Caco-2 (cell line): ENCODE measurements around the gene ATP6V1F. TPM values are rescaled to one million over a fixed set of nuclear protein-coding genes. Genes with fewer than 3 reads are reported as not detected.

Source experiments
- BruUV-seq: library from RNA; stranded (reverse); fragments of 400-500 nt; replicated peaks from 2 replicates; lab custom pipeline; 2021; lab: Mats Ljungman, UMichigan
- CTCF ChIA-PET: fragments of 300-600 bp; sonication (Branson Sonifier 250); formaldehyde crosslinking; loops from one replicate; lab custom pipeline; 2022; ENCODE audit warnings: antibody characterized with exemption; lab: Charles Lee
- POLR2A ChIA-PET: fragments of 300-600 bp; sonication (Branson Sonifier 250); formaldehyde crosslinking; loops from one replicate; lab custom pipeline; 2022; ENCODE audit warnings: antibody characterized with exemption; lab: Charles Lee
- DNase-seq, 2 experiments: peaks; one replicate each; pipeline versions ENCODE4 v3.0.0 to v3.0.0-alpha.2; 2020 to 2022
- H3K27me3 ChIP-seq: replicated peaks from 2 replicates; pipeline ENCODE4 v1.6.0; 2011; ENCODE audit warnings: low read length; ENCODE audit not compliant: control insufficient read depth, insufficient read depth
- H3K36me3 ChIP-seq: 2 replicates; pipeline ENCODE4 v1.5.1; 2011; ENCODE audit warnings: low read length; ENCODE audit not compliant: control insufficient read depth, insufficient read depth
- H3K4me1 ChIP-seq: fragments of 250-450 bp; sonication (Bioruptor Pico); 2 replicates; pipeline ENCODE4 v1.5.1; 2020; ENCODE audit warnings: mild to moderate bottlenecking
- H3K4me3 ChIP-seq: 2 replicates; pipeline ENCODE4 v1.5.1; 2011; ENCODE audit warnings: low read depth, mild to moderate bottlenecking, control low read depth, low read length
- H3K9me3 ChIP-seq: fragments of 250-450 bp; sonication (Bioruptor Pico); 2 replicates; pipeline ENCODE4 v1.5.1; 2020; ENCODE audit warnings: mild to moderate bottlenecking, moderate library complexity
- H3K27ac Mint-ChIP-seq: one replicate; pipeline ENCODE4 v1.8.0; 2022; ENCODE audit warnings: mixed read lengths; ENCODE audit not compliant: unreplicated experiment
- H3K27me3 Mint-ChIP-seq: one replicate; pipeline ENCODE4 v1.8.0; 2022; ENCODE audit warnings: mixed read lengths; ENCODE audit not compliant: insufficient read depth, unreplicated experiment
- H3K36me3 Mint-ChIP-seq: one replicate; pipeline ENCODE4 v1.8.0; 2022; ENCODE audit warnings: mild to moderate bottlenecking, mixed read lengths; ENCODE audit not compliant: insufficient read depth, unreplicated experiment
- H3K4me1 Mint-ChIP-seq: one replicate; pipeline ENCODE4 v1.8.0; 2022; ENCODE audit warnings: low read depth, mixed read lengths; ENCODE audit not compliant: unreplicated experiment
- H3K4me3 Mint-ChIP-seq: one replicate; pipeline ENCODE4 v1.8.0; 2022; ENCODE audit warnings: mild to moderate bottlenecking, moderate library complexity, mixed read lengths; ENCODE audit not compliant: unreplicated experiment
- H3K9me3 Mint-ChIP-seq: one replicate; pipeline ENCODE4 v1.8.0; 2022; ENCODE audit warnings: mixed read lengths; ENCODE audit not compliant: unreplicated experiment
- intact Hi-C: fragments of 100-400 bp; cut with micrococcal nuclease; formaldehyde crosslinking; loops from one replicate; pipeline ENCODE4 v1.10.0; 2022; ENCODE audit not compliant: unreplicated experiment
- total RNA-seq: library from RNA; stranded (reverse); gene quantifications from 2 replicates; pipeline ENCODE4 v1.2.3, GENCODE V29; 2022
- TF ChIP-seq, protein P1 (sequence below), 2 experiments: fragments of 200-600 bp in 1 of 2; IDR thresholded peaks; 1 replicate in 1 of 2; 2 replicates in 1 of 2; pipeline versions ENCODE4 v1.5.1 to v1.8.0; 2011 to 2022; ENCODE audit warnings: antibody characterized with exemption in 1 of 2, control low read depth in 1 of 2, inconsistent platforms in 1 of 2, low read depth in 1 of 2, low read length in 1 of 2, mild to moderate bottlenecking in 1 of 2, moderate library complexity in 1 of 2; ENCODE audit not compliant: insufficient read depth in 1 of 2, severe bottlenecking in 1 of 2, unreplicated experiment in 1 of 2

The ATP6V1F gene
- total RNA-seq, 1 experiment from 2014 or later = 162 TPM

GRCh38 chr7:128879939-128880746, 17.5 kb downstream of the ATP6V1F start:
- Mint-ChIP-seq H3K27me3 (no peaks in the 10 kb centered on the region), H3K4me3 (no peak overlapping the region), H3K9me3 (no peaks in the 10 kb centered on the region), H3K4me1 (no peaks in the 10 kb centered on the region), H3K27ac (no peak overlapping the region), H3K36me3 (no peaks in the 10 kb centered on the region)
- DNase-seq = peak; percentile 77 to 87
- BruUV-seq = no TSS peak
- no peaks in the 10 kb centered on the region for H3K36me3 ChIP-seq
- TF ChIP-seq, protein P1, sequence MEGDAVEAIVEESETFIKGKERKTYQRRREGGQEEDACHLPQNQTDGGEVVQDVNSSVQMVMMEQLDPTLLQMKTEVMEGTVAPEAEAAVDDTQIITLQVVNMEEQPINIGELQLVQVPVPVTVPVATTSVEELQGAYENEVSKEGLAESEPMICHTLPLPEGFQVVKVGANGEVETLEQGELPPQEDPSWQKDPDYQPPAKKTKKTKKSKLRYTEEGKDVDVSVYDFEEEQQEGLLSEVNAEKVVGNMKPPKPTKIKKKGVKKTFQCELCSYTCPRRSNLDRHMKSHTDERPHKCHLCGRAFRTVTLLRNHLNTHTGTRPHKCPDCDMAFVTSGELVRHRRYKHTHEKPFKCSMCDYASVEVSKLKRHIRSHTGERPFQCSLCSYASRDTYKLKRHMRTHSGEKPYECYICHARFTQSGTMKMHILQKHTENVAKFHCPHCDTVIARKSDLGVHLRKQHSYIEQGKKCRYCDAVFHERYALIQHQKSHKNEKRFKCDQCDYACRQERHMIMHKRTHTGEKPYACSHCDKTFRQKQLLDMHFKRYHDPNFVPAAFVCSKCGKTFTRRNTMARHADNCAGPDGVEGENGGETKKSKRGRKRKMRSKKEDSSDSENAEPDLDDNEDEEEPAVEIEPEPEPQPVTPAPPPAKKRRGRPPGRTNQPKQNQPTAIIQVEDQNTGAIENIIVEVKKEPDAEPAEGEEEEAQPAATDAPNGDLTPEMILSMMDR (IDR thresholded peaks at IDR 0.05; ENCODE audit: insufficient read depth in 1 of 2, low read depth in 1 of 2, low read length in 1 of 2, severe bottlenecking in 1 of 2, unreplicated experiment in 1 of 2) = peak; percentile 89 to 96
- no peak overlapping the region for H3K4me3 ChIP-seq
- POLR2A ChIA-PET = interaction anchor here (1.0 kb wide), 1 partner anchor 17 kb away, joined by 3 read pairs; the partner anchor contains the start of gene ATP6V1F
- H3K9me3 ChIP-seq = no peaks in the 10 kb centered on the region
- CTCF ChIA-PET = interaction anchor here (0.6 to 3.3 kb wide), 11 partner anchors 10 to 406 kb away, joined by 3 to 33 read pairs (median 4); partner anchors contain the start of genes ATP6V1F and GARIN1A
- H3K4me1 ChIP-seq = peaks cover 16% of the 10 kb centered on the region
- H3K27me3 ChIP-seq = no peaks in the 10 kb centered on the region
- intact Hi-C loops = loop anchor here (1.0 to 10.0 kb wide), 7 partner anchors 11 to 408 kb away; partner anchors contain the start of genes CCDC136 and GARIN1A

GRCh38 chr7:128880791-128881457, 18.3 kb downstream of the ATP6V1F start:
- Histone ChIP-seq H3K27me3 (no peaks in the 10 kb centered on the region), H3K4me3 (no peak overlapping the region), H3K9me3 (no peaks in the 10 kb centered on the region), H3K4me1 (peaks cover 16% of the 10 kb centered on the region), H3K36me3 (no peaks in the 10 kb centered on the region)
- Mint-ChIP-seq H3K27me3 (no peaks in the 10 kb centered on the region), H3K27ac (no peak overlapping the region), H3K9me3 (no peaks in the 10 kb centered on the region), H3K4me3 (no peak overlapping the region), H3K36me3 (no peaks in the 10 kb centered on the region), H3K4me1 (no peaks in the 10 kb centered on the region)
- no peak for DNase-seq
- no TSS peak for BruUV-seq
- intact Hi-C loops = loop anchor here (1.0 to 10.0 kb wide), 7 partner anchors 12 to 409 kb away; partner anchors contain the start of genes CCDC136 and GARIN1A
- POLR2A ChIA-PET = no interaction called here
- TF ChIP-seq, protein P1 (IDR thresholded peaks at IDR 0.05; ENCODE audit: insufficient read depth in 1 of 2, low read depth in 1 of 2, low read length in 1 of 2, severe bottlenecking in 1 of 2, unreplicated experiment in 1 of 2) = no peak
- CTCF ChIA-PET = interaction anchor here (0.6 to 3.3 kb wide), 10 partner anchors 10 to 464 kb away, joined by 3 to 33 read pairs (median 4); partner anchors contain the start of gene ATP6V1F
